GM23338 (cell line): ENCODE results near the gene PLXNC1. TPM values are rescaled to one million over a fixed set of nuclear protein-coding genes. Genes with fewer than 3 reads are reported as not detected.

Experiments
- ATAC-seq: fragments of 200-7000 bp; cut with Tn5 transposase; 3 replicates; pipeline ENCODE4 v1.9.1; 2020
- DNase-seq: peaks from one replicate; pipeline ENCODE4 v3.0.0-alpha.2; 2015; ENCODE audit warnings: low spot score
- H2AFZ ChIP-seq: fragments of 200-600 bp; sonication (generic); 2 replicates; pipeline ENCODE4 v1.8.0; 2016; ENCODE audit warnings: antibody characterized with exemption, mild to moderate bottlenecking, moderate library complexity
- H3F3A ChIP-seq: fragments of 200-600 bp; sonication (generic); replicated peaks from 2 replicates; pipeline ENCODE4 v1.8.0; 2017; ENCODE audit warnings: antibody characterized with exemption, mixed run types, low read depth
- H3K27ac ChIP-seq: fragments of 200-600 bp; sonication (generic); 2 replicates; pipeline ENCODE4 v1.6.1; 2016; ENCODE audit warnings: low read depth
- H3K27me3 ChIP-seq: fragments of 200-600 bp; sonication (generic); 2 replicates; pipeline ENCODE4 v1.8.0; 2016; ENCODE audit warnings: mild to moderate bottlenecking, mixed run types, moderate library complexity; ENCODE audit not compliant: insufficient read depth
- H3K36me3 ChIP-seq: fragments of 200-600 bp; sonication (generic); 2 replicates; pipeline ENCODE4 v1.8.0; 2016; ENCODE audit warnings: mild to moderate bottlenecking; ENCODE audit not compliant: insufficient read depth
- H3K4me1 ChIP-seq: fragments of 200-600 bp; sonication (generic); 2 replicates; pipeline ENCODE4 v1.8.0; 2016; ENCODE audit warnings: mild to moderate bottlenecking, moderate library complexity; ENCODE audit not compliant: insufficient read depth
- H3K4me2 ChIP-seq: fragments of 200-600 bp; sonication (generic); 2 replicates; pipeline ENCODE4 v1.7.1; 2017; ENCODE audit warnings: mixed run types
- H3K4me3 ChIP-seq: fragments of 200-600 bp; sonication (generic); 2 replicates; pipeline ENCODE4 v1.6.1; 2016; ENCODE audit warnings: mixed run types
- H3K79me2 ChIP-seq: fragments of 200-600 bp; sonication (generic); replicated peaks from 2 replicates; pipeline ENCODE4 v1.8.0; 2017; ENCODE audit warnings: mild to moderate bottlenecking; ENCODE audit not compliant: insufficient read depth
- H3K9me2 ChIP-seq: fragments of 200-600 bp; sonication (generic); 2 replicates; pipeline ENCODE4 v1.8.0; 2017; ENCODE audit not compliant: insufficient read depth
- H4K20me1 ChIP-seq: fragments of 200-600 bp; sonication (generic); replicated peaks from 2 replicates; pipeline ENCODE4 v1.8.0; 2017; ENCODE audit warnings: mild to moderate bottlenecking; ENCODE audit not compliant: insufficient read depth
- H3K27ac Mint-ChIP-seq: 2 replicates; pipeline ENCODE4 v1.8.0; 2020; ENCODE audit warnings: inconsistent platforms, mild to moderate bottlenecking, moderate library complexity, mixed read lengths
- H3K27me3 Mint-ChIP-seq: 3 replicates; pipeline ENCODE4 v1.8.0; 2022; ENCODE audit warnings: low read depth, mild to moderate bottlenecking, moderate library complexity, mixed read lengths, inconsistent platforms; ENCODE audit not compliant: insufficient read depth, poor library complexity
- H3K36me3 Mint-ChIP-seq: 3 replicates; pipeline ENCODE4 v1.8.0; 2021; ENCODE audit warnings: low read depth, mild to moderate bottlenecking, inconsistent platforms, moderate library complexity, mixed read lengths
- H3K4me1 Mint-ChIP-seq: 3 replicates; pipeline ENCODE4 v1.8.0; 2020; ENCODE audit warnings: mild to moderate bottlenecking, inconsistent platforms, mixed read lengths
- H3K4me3 Mint-ChIP-seq: 3 replicates; pipeline ENCODE4 v1.8.0; 2021; ENCODE audit warnings: moderate library complexity, mild to moderate bottlenecking, inconsistent platforms, mixed read lengths
- H3K9me3 Mint-ChIP-seq: 3 replicates; pipeline ENCODE4 v1.8.0; 2020; ENCODE audit warnings: moderate library complexity, mild to moderate bottlenecking, inconsistent platforms, mixed read lengths
- CREB1 ChIP-seq: fragments of 250-450 bp; sonication (Bioruptor Pico); IDR thresholded peaks from 2 replicates; pipeline ENCODE4 v1.5.0; 2020; ENCODE audit warnings: low read depth, mild to moderate bottlenecking, moderate library complexity
- EZH2 ChIP-seq: fragments of 200-600 bp; sonication (generic); IDR thresholded peaks from one replicate; pipeline ENCODE4 v1.8.0; 2017; ENCODE audit warnings: antibody characterized with exemption, mild to moderate bottlenecking, low read depth; ENCODE audit not compliant: unreplicated experiment
- EZH2phosphoT487 ChIP-seq: fragments of 200-600 bp; sonication (generic); IDR thresholded peaks from one replicate; pipeline ENCODE4 v1.8.1; 2018; ENCODE audit warnings: antibody characterized with exemption; ENCODE audit not compliant: unreplicated experiment
- NANOG ChIP-seq: IDR thresholded peaks from 2 replicates; pipeline ENCODE4 v1.6.1; 2016; ENCODE audit warnings: antibody characterized with exemption, borderline replicate concordance
- REST ChIP-seq: IDR thresholded peaks from one replicate; pipeline ENCODE4 v1.6.1; 2018; ENCODE audit warnings: antibody characterized with exemption; ENCODE audit not compliant: unreplicated experiment
- ZNF331 ChIP-seq: fragments of 250-450 bp; sonication (Bioruptor Pico); IDR thresholded peaks from 2 replicates; pipeline ENCODE4 v1.5.0; 2020; ENCODE audit warnings: low read depth, mild to moderate bottlenecking, moderate library complexity
- ZNF462 ChIP-seq: fragments of 250-450 bp; sonication (Bioruptor Pico); IDR thresholded peaks from 2 replicates; pipeline ENCODE4 v1.5.0; 2020; ENCODE audit warnings: mild to moderate bottlenecking, moderate library complexity
- polyA plus RNA-seq: library from polyadenylated mRNA; unstranded; fragments of >200 nt; fragmentation: Nextera tagmentation; extraction: Ambion mirVana; gene quantifications from 2 replicates; pipeline ENCODE4 v1.2.1, GENCODE V29; 2016
- total RNA-seq: library from RNA; depleted of rRNA; stranded (reverse); fragments of >200 nt; shearing (Covaris generic); gene quantifications from 2 replicates; pipeline ENCODE4 v1.2.3, GENCODE V29; 2014
- TF ChIP-seq, protein P1 (sequence below): IDR thresholded peaks from 2 replicates; pipeline ENCODE4 v1.6.1; 2016; ENCODE audit warnings: antibody characterized with exemption

The PLXNC1 gene
- total and polyA plus RNA-seq, 2 experiments from 2014 or later, result 1.9 to 6.5 TPM

DNA sequence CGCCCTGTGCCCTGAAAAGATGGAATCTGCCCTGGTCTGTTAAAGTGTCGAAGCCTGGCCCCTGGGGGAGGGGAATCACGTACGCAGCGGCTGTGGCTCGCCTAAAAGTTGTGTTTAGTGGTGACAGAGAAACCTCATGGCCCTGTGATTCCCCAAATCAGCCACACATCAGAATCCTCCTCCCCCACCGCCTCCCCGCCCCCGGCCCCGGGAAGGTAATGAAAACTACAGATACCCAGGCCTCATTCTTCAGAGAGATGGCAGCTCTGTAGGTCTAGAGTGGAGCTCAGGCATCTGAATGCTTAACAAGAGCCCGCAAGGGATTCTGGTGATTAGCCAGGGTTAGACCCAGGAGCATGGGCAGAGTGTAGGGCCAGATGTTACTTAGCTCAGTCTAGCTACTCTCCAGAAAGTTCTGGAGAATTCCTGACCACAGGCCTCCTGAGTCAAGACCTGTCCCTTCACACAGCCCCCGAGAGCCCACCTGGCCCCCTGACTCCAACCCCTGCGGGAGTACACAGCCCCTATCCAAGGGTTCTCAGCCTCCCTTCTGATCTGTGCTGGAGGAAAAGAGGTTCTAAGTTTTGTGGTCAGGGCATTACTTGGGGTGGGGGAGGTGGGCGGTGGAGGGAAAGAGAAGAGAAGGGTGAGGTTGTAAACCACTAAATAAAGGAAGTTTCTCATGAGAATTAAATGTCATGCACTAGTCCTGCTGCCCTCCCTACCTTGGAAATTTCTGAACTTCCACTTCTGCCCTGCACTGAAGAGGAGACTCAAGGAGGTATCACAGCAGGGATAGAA, 114.8 kb downstream of the PLXNC1 start:
- Mint-ChIP-seq H3K9me3 (peaks cover 7% of the 10 kb centered on the region; the same call in 2 of the 3 replicates), H3K36me3 (peaks cover 10% of the 10 kb centered on the region), H3K27ac (no peak overlapping the region), H3K4me1 (peaks cover 69% of the 10 kb centered on the region), H3K27me3 (peaks cover 32% of the 10 kb centered on the region), H3K4me3 (peak overlapping the region; percentile 9; the same call in 1 of the 3 replicates)
- no peak for ATAC-seq
- no peaks in the 10 kb centered on the region for H3K79me2 ChIP-seq
- H3K9me2 ChIP-seq, result no peaks in the 10 kb centered on the region
- DNase-seq, result peak; percentile 42
- H3K4me2 ChIP-seq, result peak overlapping the region; percentile 51
- H3K27me3 ChIP-seq, result no peaks in the 10 kb centered on the region
- peaks cover 64% of the 10 kb centered on the region for H3K4me1 ChIP-seq
- H3K4me3 ChIP-seq, result 0 out of 2 replicates have a peak overlapping the region, but pooled peaks have one; percentile 7
- peaks cover 10% of the 10 kb centered on the region for H3F3A ChIP-seq
- peak overlapping the region; percentile 18; the same call in 1 of the 2 replicates for H3K27ac ChIP-seq
- no peaks in the 10 kb centered on the region for H4K20me1 ChIP-seq
- no peak overlapping the region for H2AFZ ChIP-seq
- no peaks in the 10 kb centered on the region; the same call in 1 of the 2 replicates for H3K36me3 ChIP-seq
- no peak for TF ChIP-seq CREB1 (CRISPR knock-in tag)
- no peak for TF ChIP-seq REST
- TF ChIP-seq ZNF331 (CRISPR knock-in tag), result no peak
- TF ChIP-seq EZH2, result no peak
- TF ChIP-seq, protein P1, sequence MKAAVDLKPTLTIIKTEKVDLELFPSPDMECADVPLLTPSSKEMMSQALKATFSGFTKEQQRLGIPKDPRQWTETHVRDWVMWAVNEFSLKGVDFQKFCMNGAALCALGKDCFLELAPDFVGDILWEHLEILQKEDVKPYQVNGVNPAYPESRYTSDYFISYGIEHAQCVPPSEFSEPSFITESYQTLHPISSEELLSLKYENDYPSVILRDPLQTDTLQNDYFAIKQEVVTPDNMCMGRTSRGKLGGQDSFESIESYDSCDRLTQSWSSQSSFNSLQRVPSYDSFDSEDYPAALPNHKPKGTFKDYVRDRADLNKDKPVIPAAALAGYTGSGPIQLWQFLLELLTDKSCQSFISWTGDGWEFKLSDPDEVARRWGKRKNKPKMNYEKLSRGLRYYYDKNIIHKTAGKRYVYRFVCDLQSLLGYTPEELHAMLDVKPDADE, result no peak
- TF ChIP-seq EZH2phosphoT487, result no peak
- no peak for TF ChIP-seq NANOG
- TF ChIP-seq ZNF462 (CRISPR knock-in tag), result no peak
